GM08714 (cell line): ENCODE results near the gene BICDL2.

ENCODE experiments used
- H3K4me3 ChIP-seq: fragments of 200-500 bp; sonication (Bioruptor generic); 2 replicates; pipeline ENCODE4 v1.5.1; 2014; ENCODE audit warnings: mild to moderate bottlenecking, low read length, inconsistent platforms
- ZNF274 ChIP-seq: IDR thresholded peaks from 2 replicates; pipeline ENCODE4 v1.6.1; 2012; ENCODE audit warnings: mild to moderate bottlenecking, low read depth, low read length

The BICDL2 gene

GRCh38 chr16:3027983-3028715 lies 8.6 kb downstream of the BICDL2 start:
- no peak for TF ChIP-seq ZNF274
- H3K4me3 ChIP-seq = no peak overlapping the region

GRCh38 chr16:3027489-3027795 lies 9.3 kb downstream of the BICDL2 start:
- no peak overlapping the region for H3K4me3 ChIP-seq
- no peak for TF ChIP-seq ZNF274

- H3K4me3 ChIP-seq = no peak overlapping the region
- TF ChIP-seq ZNF274 = no peak
Measured at GRCh38 chr16:3026609-3027488, 9.9 kb downstream of the BICDL2 start.

- H3K4me3 ChIP-seq = no peak overlapping the region
- no peak for TF ChIP-seq ZNF274
Measured at GRCh38 chr16:3026003-3026378, 10.8 kb downstream of the BICDL2 start.

GRCh38 chr16:3025032-3026002 lies 11.4 kb downstream of the BICDL2 start:
- H3K4me3 ChIP-seq = no peak overlapping the region
- TF ChIP-seq ZNF274 = no peak

GRCh38 chr16:3023669-3024478 lies 12.9 kb downstream of the BICDL2 start, which contains the start of the genes HCFC1R1 and THOC6:
HCFC1R1 (minus strand) TSS chr16:3023942; CDS start chr16:3023941, 1 bp downstream.
THOC6 (plus strand) TSS chr16:3024035; CDS start chr16:3024327, 292 bp downstream.
- H3K4me3 ChIP-seq = peak within 1 kb of the TSS; percentile 72
- no peak for TF ChIP-seq ZNF274

- TF ChIP-seq ZNF274 = no peak
- H3K4me3 ChIP-seq = peak overlapping the region; percentile 72; the same call in 1 of the 2 replicates
Measured at GRCh38 chr16:3023415-3023668, 13.4 kb downstream of the BICDL2 start.

- TF ChIP-seq ZNF274 = no peak
- no peak overlapping the region; the same call in 1 of the 2 replicates for H3K4me3 ChIP-seq
Measured at GRCh38 chr16:3022684-3023414, 13.9 kb downstream of the BICDL2 start.

GRCh38 chr16:3022208-3022683 lies 14.5 kb downstream of the BICDL2 start:
- no peak for TF ChIP-seq ZNF274
- no peak overlapping the region for H3K4me3 ChIP-seq

GRCh38 chr16:3021449-3022207 lies 15.1 kb downstream of the BICDL2 start:
- peak overlapping the region; percentile 20; the same call in 1 of the 2 replicates for H3K4me3 ChIP-seq
- TF ChIP-seq ZNF274 = no peak

- H3K4me3 ChIP-seq = peak overlapping the region; percentile 29; the same call in 1 of the 2 replicates
- TF ChIP-seq ZNF274 = no peak
Measured at GRCh38 chr16:3020604-3021448, 15.9 kb downstream of the BICDL2 start.
